ENCODE data around the gene PRMT2. TPM values are rescaled to one million over a fixed set of nuclear protein-coding genes. Genes with fewer than 3 reads are reported as not detected.
"Not testable (repeated sequence)": the region's sequence is repeated elsewhere in the genome, so short reads cannot be mapped to it uniquely, and the experiment has no call there.

Gene PRMT2
- total RNA-seq, 1 donor from 2014 or later, result 151 TPM

GRCh38 chr21:46626975-46627501 is 8.4 kb upstream of the PRMT2 start:
- no peaks in the 10 kb centered on the region for H3K9me3 Mint-ChIP-seq (ENCODE audit: unreplicated experiment)
- no peaks in the 10 kb centered on the region for H3K4me1 Mint-ChIP-seq (ENCODE audit: unreplicated experiment)
- H3K36me3 Mint-ChIP-seq (ENCODE audit: low read depth, unreplicated experiment), result peaks cover 13% of the 10 kb centered on the region
- H3K4me3 Mint-ChIP-seq (ENCODE audit: unreplicated experiment), result no peak overlapping the region
- TF ChIP-seq CTCF (IDR thresholded peaks at IDR 0.05; ENCODE audit: unreplicated experiment), result no peak
- no peaks in the 10 kb centered on the region for H3K27me3 Mint-ChIP-seq (ENCODE audit: unreplicated experiment)
- no peak overlapping the region for H3K27ac Mint-ChIP-seq (ENCODE audit: unreplicated experiment)
- no peak for DNase-seq (ENCODE audit: low spot score)

GRCh38 chr21:46627726-46628125 is 7.7 kb upstream of the PRMT2 start:
- peaks cover 3% of the 10 kb centered on the region for H3K4me1 Mint-ChIP-seq (ENCODE audit: unreplicated experiment)
- H3K9me3 Mint-ChIP-seq (ENCODE audit: unreplicated experiment), result no peaks in the 10 kb centered on the region

GRCh38 chr21:46628868-46629267 is 6.6 kb upstream of the PRMT2 start:
- no peak for TF ChIP-seq CTCF (IDR thresholded peaks at IDR 0.05; ENCODE audit: unreplicated experiment)
- Mint-ChIP-seq H3K4me3 (ENCODE audit: unreplicated experiment) (no peak overlapping the region), H3K27me3 (ENCODE audit: unreplicated experiment) (peaks cover 2% of the 10 kb centered on the region), H3K36me3 (ENCODE audit: low read depth, unreplicated experiment) (peaks cover 13% of the 10 kb centered on the region), H3K9me3 (ENCODE audit: unreplicated experiment) (no peaks in the 10 kb centered on the region), H3K4me1 (ENCODE audit: unreplicated experiment) (peaks cover 8% of the 10 kb centered on the region), H3K27ac (ENCODE audit: unreplicated experiment) (no peak overlapping the region)
- no peak for DNase-seq (ENCODE audit: low spot score)

More at GRCh38 chr21:46627726-46628125, 7.7 kb upstream of the PRMT2 start:
- no peak for DNase-seq (ENCODE audit: low spot score)
- Mint-ChIP-seq H3K27ac (ENCODE audit: unreplicated experiment) (no peak overlapping the region), H3K4me3 (ENCODE audit: unreplicated experiment) (no peak overlapping the region), H3K27me3 (ENCODE audit: unreplicated experiment) (no peaks in the 10 kb centered on the region), H3K36me3 (ENCODE audit: low read depth, unreplicated experiment) (peaks cover 13% of the 10 kb centered on the region)
- TF ChIP-seq CTCF (IDR thresholded peaks at IDR 0.05; ENCODE audit: unreplicated experiment), result no peak

- H3K36me3 Mint-ChIP-seq (ENCODE audit: low read depth, unreplicated experiment); H3K9me3 Mint-ChIP-seq (ENCODE audit: unreplicated experiment); DNase-seq (ENCODE audit: low spot score); H3K4me3 Mint-ChIP-seq (ENCODE audit: unreplicated experiment); H3K27me3 Mint-ChIP-seq (ENCODE audit: unreplicated experiment); H3K27ac Mint-ChIP-seq (ENCODE audit: unreplicated experiment): not testable (repeated sequence)
- peaks cover 17% of the 10 kb centered on the region for H3K4me1 Mint-ChIP-seq (ENCODE audit: unreplicated experiment)
Measured at GRCh38 chr21:46630915-46631314, 4.6 kb upstream of the PRMT2 start.

- Mint-ChIP-seq H3K27ac (ENCODE audit: unreplicated experiment) (peak overlapping the region; percentile 97), H3K36me3 (ENCODE audit: low read depth, unreplicated experiment) (peaks cover 7% of the 10 kb centered on the region), H3K27me3 (ENCODE audit: unreplicated experiment) (peaks cover 2% of the 10 kb centered on the region), H3K4me1 (ENCODE audit: unreplicated experiment) (peaks cover 39% of the 10 kb centered on the region), H3K4me3 (ENCODE audit: unreplicated experiment) (no peak overlapping the region), H3K9me3 (ENCODE audit: unreplicated experiment) (no peaks in the 10 kb centered on the region)
- DNase-seq (ENCODE audit: low spot score), result no peak
- no peak for TF ChIP-seq CTCF (IDR thresholded peaks at IDR 0.05; ENCODE audit: unreplicated experiment)
Measured at GRCh38 chr21:46633566-46633965, 1.9 kb upstream of the PRMT2 start.
